ENCODE measurements around the gene OR4C16.

GRCh38 chr11:55607545-55607944 lies 35.6 kb downstream of the OR4C16 start, which contains the start of gene OR4C11:
- TF ChIP-seq GLI4 (tag by site-specific recombination; IDR thresholded peaks at IDR 0.05) (no peak), SETDB1 (IDR thresholded peaks at IDR 0.05; ENCODE audit: insufficient read length, low read length) (no peak), ZNF140 (tag by site-specific recombination; IDR thresholded peaks at IDR 0.05) (no peak), CTCF (tag by site-specific recombination; IDR thresholded peaks at IDR 0.05) (no peak), ZNF558 (tag by site-specific recombination; IDR thresholded peaks at IDR 0.05) (no peak), ZSCAN16 (tag by site-specific recombination; IDR thresholded peaks at IDR 0.05) (no peak), ZNF341 (tag by site-specific recombination; IDR thresholded peaks at IDR 0.05; ENCODE audit: low read depth) (no peak), MYNN (tag by site-specific recombination; IDR thresholded peaks at IDR 0.05; ENCODE audit: borderline replicate concordance) (no peak), KLF8 (tag by site-specific recombination; IDR thresholded peaks at IDR 0.05) (no peak), TSHZ1 (tag by site-specific recombination; IDR thresholded peaks at IDR 0.05; ENCODE audit: borderline replicate concordance) (no peak)

Measured in HEK293 (cell line).